IMR-90 (cell line): ENCODE results near the gene KLHDC9.

Experiments
- BHLHE40 ChIP-seq: fragments of 150-350 bp; IDR thresholded peaks from 2 replicates; pipeline ENCODE4 v1.6.1; 2016; ENCODE audit warnings: mild to moderate bottlenecking, low read depth, low read length
- CTCF ChIP-seq: conservative IDR thresholded peaks from 2 replicates; pipeline ENCODE4 v1.5.1; 2012; ENCODE audit warnings: mild to moderate bottlenecking, low read depth, low read length, improper control_type of control experiment
- RAD21 ChIP-seq: IDR thresholded peaks from 2 replicates; pipeline ENCODE4 v1.6.1; 2012; ENCODE audit warnings: low read length, improper control_type of control experiment
- RCOR1 ChIP-seq: IDR thresholded peaks from 2 replicates; pipeline ENCODE4 v1.6.1; 2012; ENCODE audit warnings: mild to moderate bottlenecking, low read length, improper control_type of control experiment; ENCODE audit not compliant: insufficient replicate concordance

GRCh38 chr1:161081519-161081918 is 16.6 kb upstream of the KLHDC9 start:
- TF ChIP-seq CTCF = no peak
- no peak for TF ChIP-seq BHLHE40
- TF ChIP-seq RCOR1 = no peak
- TF ChIP-seq RAD21 = no peak
